ENCODE results near the gene JAM3.

The JAM3 gene

DNA sequence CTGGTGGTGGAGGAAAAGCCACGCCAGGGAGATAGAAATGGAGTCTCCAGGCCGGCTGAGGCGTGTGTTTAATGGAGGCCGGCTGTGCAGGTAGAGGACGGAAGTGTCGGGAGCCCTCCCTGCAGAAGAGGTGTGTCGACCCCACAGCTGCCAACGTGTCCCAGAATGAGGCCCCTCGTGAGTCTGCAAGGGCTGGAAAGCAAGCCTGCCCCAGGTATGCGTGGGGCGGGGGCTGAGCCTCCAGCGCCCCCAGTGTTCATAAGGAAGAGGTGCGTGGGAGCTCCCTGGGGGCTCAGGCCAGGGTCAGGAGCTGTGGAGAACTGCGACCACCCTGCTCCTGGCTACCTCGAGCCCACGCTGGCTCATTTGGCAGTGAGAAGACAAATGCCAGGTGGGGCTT, 38.0 kb upstream of the JAM3 start:
- ChIA-PET POLR2A (no interaction called here), CTCF (interaction anchor here (1.1 to 3.0 kb wide), 3 partner anchors 10 to 13 kb away, joined by 3 to 21 read pairs (median 5); no protein-coding TSS in a partner anchor)
- DNase-seq (ENCODE audit: extremely low spot score) = peak; percentile 61
- TF ChIP-seq LEF1 (IDR thresholded peaks at IDR 0.05; ENCODE audit: borderline replicate concordance) (no peak), SP1 (IDR thresholded peaks at IDR 0.05) (no peak), ZNF384 (IDR thresholded peaks at IDR 0.05) (no peak), ELF4 (IDR thresholded peaks at IDR 0.05) (no peak), ARNT (IDR thresholded peaks at IDR 0.05) (no peak), FOXA1 (IDR thresholded peaks at IDR 0.05) (no peak), NFRKB (IDR thresholded peaks at IDR 0.05) (no peak), TARDBP (IDR thresholded peaks at IDR 0.05) (no peak), FOXM1 (IDR thresholded peaks at IDR 0.05; ENCODE audit: borderline replicate concordance) (no peak), FOXK2 (IDR thresholded peaks at IDR 0.05) (no peak), HDGF (IDR thresholded peaks at IDR 0.05; ENCODE audit: borderline replicate concordance) (no peak), L3MBTL2 (conservative IDR thresholded peaks at IDR 0.05) (no peak), CTBP1 (IDR thresholded peaks at IDR 0.05; ENCODE audit: borderline replicate concordance) (no peak)

- no peak for TF ChIP-seq L3MBTL2 (conservative IDR thresholded peaks at IDR 0.05)
- no peak for TF ChIP-seq ZNF384 (IDR thresholded peaks at IDR 0.05)
- no peak for TF ChIP-seq SUZ12 (IDR thresholded peaks at IDR 0.05)
- TF ChIP-seq FOXM1 (IDR thresholded peaks at IDR 0.05; ENCODE audit: borderline replicate concordance) = no peak
- no peak for TF ChIP-seq SP1 (IDR thresholded peaks at IDR 0.05)
- TF ChIP-seq TARDBP (IDR thresholded peaks at IDR 0.05) = no peak
- no peak for TF ChIP-seq NFRKB (IDR thresholded peaks at IDR 0.05)
- DNase-seq (ENCODE audit: extremely low spot score) = no peak
- CTCF ChIA-PET = interaction anchor here (1.0 to 3.0 kb wide), 3 partner anchors 12 to 24 kb away, joined by 3 to 21 read pairs (median 5); no protein-coding TSS in a partner anchor
- POLR2A ChIA-PET = interaction anchor here (1.3 kb wide), 1 partner anchor 12 kb away, joined by 3 read pairs; no protein-coding TSS in a partner anchor
Measured at GRCh38 chr11:134032043-134032442, 36.8 kb upstream of the JAM3 start.

DNA sequence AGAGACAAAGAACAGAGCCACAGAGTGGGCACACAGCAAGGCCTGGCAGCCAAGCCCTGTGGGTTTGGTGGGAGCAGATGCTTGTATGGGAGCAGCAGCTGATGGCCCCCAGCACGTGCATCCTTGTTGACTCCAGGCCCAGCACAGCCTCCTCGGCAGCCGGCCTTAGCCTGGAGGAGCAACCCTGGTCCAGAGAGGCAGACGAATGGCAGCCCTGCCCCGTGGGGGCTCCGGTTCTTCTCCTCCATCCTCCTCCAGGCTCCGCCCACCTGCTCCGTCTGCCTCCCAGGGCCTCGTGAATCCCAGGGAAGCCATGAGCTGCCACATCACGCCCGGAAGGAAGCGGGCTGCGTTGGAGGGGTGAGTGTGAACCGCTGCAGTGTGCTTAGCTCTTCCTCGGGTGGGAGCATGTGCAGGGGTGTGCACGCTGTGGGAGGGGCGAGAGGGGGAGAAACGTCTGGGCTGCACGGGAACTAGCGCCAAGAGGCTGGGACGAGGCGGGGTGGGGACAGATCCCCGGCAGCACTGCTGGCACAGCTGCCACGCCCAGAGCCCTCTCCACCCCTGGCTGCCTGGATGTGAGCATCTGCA, 36.3 kb upstream of the JAM3 start:
- DNase-seq (ENCODE audit: extremely low spot score) = no peak
- CTCF ChIA-PET = interaction anchor here (1.0 to 3.0 kb wide), 3 partner anchors 11 to 25 kb away, joined by 3 to 21 read pairs (median 5); no protein-coding TSS in a partner anchor
- POLR2A ChIA-PET = interaction anchor here (1.3 kb wide), 1 partner anchor 12 kb away, joined by 3 read pairs; no protein-coding TSS in a partner anchor
- TF ChIP-seq LEF1 (IDR thresholded peaks at IDR 0.05; ENCODE audit: borderline replicate concordance) = no peak
- no peak for TF ChIP-seq CTBP1 (IDR thresholded peaks at IDR 0.05; ENCODE audit: borderline replicate concordance)
- no peak for TF ChIP-seq SP1 (IDR thresholded peaks at IDR 0.05)
- TF ChIP-seq FOXA1 (IDR thresholded peaks at IDR 0.05) = no peak
- no peak for TF ChIP-seq ARNT (IDR thresholded peaks at IDR 0.05)
- no peak for TF ChIP-seq HDGF (IDR thresholded peaks at IDR 0.05; ENCODE audit: borderline replicate concordance)
- no peak for TF ChIP-seq ZNF384 (IDR thresholded peaks at IDR 0.05)
- no peak for TF ChIP-seq TARDBP (IDR thresholded peaks at IDR 0.05)
- no peak for TF ChIP-seq ELF4 (IDR thresholded peaks at IDR 0.05)
- no peak for TF ChIP-seq FOXK2 (IDR thresholded peaks at IDR 0.05)

GRCh38 chr11:134033276-134033675, 35.6 kb upstream of the JAM3 start:
- CTCF ChIA-PET = interaction anchor here (1.0 to 1.2 kb wide), 2 partner anchors 26 to 106 kb away, joined by 3 to 4 read pairs; no protein-coding TSS in a partner anchor
- TF ChIP-seq NFRKB (IDR thresholded peaks at IDR 0.05) (no peak), FOXM1 (IDR thresholded peaks at IDR 0.05; ENCODE audit: borderline replicate concordance) (no peak), CTBP1 (IDR thresholded peaks at IDR 0.05; ENCODE audit: borderline replicate concordance) (no peak), SP1 (IDR thresholded peaks at IDR 0.05) (no peak), TARDBP (IDR thresholded peaks at IDR 0.05) (no peak), PKNOX1 (IDR thresholded peaks at IDR 0.05) (no peak), FOXA1 (IDR thresholded peaks at IDR 0.05) (no peak), BHLHE40 (IDR thresholded peaks at IDR 0.05; ENCODE audit: borderline replicate concordance) (no peak), ZNF384 (IDR thresholded peaks at IDR 0.05) (no peak), FOXK2 (IDR thresholded peaks at IDR 0.05) (no peak), SUZ12 (IDR thresholded peaks at IDR 0.05) (no peak), ELF4 (IDR thresholded peaks at IDR 0.05) (no peak), L3MBTL2 (conservative IDR thresholded peaks at IDR 0.05) (no peak), LEF1 (IDR thresholded peaks at IDR 0.05; ENCODE audit: borderline replicate concordance) (no peak), ARNT (IDR thresholded peaks at IDR 0.05) (no peak), HDGF (IDR thresholded peaks at IDR 0.05; ENCODE audit: borderline replicate concordance) (no peak)

DNA sequence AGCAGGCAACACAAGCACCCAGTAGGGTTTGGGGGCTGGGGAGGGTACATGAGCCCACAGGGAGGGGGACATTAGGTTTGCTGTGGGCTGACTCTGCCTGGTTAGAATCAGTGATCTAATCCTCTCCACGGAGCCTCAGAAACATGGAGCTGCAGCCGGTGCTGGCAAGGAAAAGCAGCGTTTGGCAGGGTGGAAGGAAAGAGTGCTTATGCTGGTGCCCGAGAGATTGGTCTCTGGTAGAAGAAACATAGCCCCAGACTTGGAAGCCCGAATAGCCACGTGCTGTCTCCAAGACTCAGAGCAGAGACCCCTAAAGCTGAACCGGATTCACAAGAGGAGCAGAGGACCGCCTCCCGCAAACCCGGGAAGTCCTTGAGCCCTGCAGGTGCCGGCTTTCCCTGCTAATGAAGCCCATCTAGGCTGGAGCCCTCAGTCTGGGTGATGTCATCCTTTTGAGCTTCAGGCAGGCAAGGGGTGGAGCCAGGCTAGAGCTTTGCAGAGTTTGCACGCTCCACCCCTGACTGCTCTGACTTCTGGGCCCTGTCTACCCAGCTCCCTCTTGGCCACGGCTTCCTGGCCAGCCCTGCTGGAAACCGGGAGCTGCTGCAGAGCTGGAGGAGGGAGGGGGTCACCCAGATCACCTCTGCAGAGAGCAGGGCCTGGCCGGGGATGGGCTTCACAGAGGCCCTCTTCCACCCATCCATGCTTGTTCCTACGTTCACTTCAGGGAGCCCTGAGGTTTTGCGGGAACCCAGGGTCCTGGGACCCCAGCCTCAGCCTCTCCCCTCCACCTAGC, 35.0 kb upstream of the JAM3 start:
- TF ChIP-seq ARNT (IDR thresholded peaks at IDR 0.05) (no peak), FOXK2 (IDR thresholded peaks at IDR 0.05) (no peak), ELF4 (IDR thresholded peaks at IDR 0.05) (no peak), FOXM1 (IDR thresholded peaks at IDR 0.05; ENCODE audit: borderline replicate concordance) (no peak), HDGF (IDR thresholded peaks at IDR 0.05; ENCODE audit: borderline replicate concordance) (no peak; the same call in 1 of the 2 replicates), CTBP1 (IDR thresholded peaks at IDR 0.05; ENCODE audit: borderline replicate concordance) (no peak)
- peak; percentile 86 for DNase-seq (ENCODE audit: extremely low spot score)
- ChIA-PET POLR2A (interaction anchor here (0.5 to 1.8 kb wide), 15 partner anchors 9 to 190 kb away, joined by 3 to 18 read pairs (median 3); partner anchors contain the start of genes IGSF9B and NCAPD3), CTCF (interaction anchor here (0.6 to 1.4 kb wide), 4 partner anchors 17 to 106 kb away, joined by 3 to 6 read pairs (median 4); no protein-coding TSS in a partner anchor)

More at GRCh38 chr11:134033276-134033675, 35.6 kb upstream of the JAM3 start:
- DNase-seq (ENCODE audit: extremely low spot score) = no peak
- POLR2A ChIA-PET = interaction anchor here (1.1 to 1.8 kb wide), 4 partner anchors 8 to 110 kb away, joined by 4 to 18 read pairs (median 5); no protein-coding TSS in a partner anchor
